HG03442 (cell line): ENCODE measurements around the gene XYLT1.
"Not testable (repeated sequence)": the region's sequence is repeated elsewhere in the genome, so short reads cannot be mapped to it uniquely, and the experiment has no call there.

Source experiments
- ATAC-seq: cut with Tn5 transposase; IDR thresholded peaks from one replicate; pipeline ENCODE4 v1.9.1; 2021; ENCODE audit warnings: mild to moderate bottlenecking, moderate library complexity; ENCODE audit not compliant: unreplicated experiment

Gene XYLT1

GRCh38 chr16:17313793-17314547 lies 156.8 kb downstream of the XYLT1 start:
- ATAC-seq: no peak

GRCh38 chr16:17313085-17313611 lies 157.6 kb downstream of the XYLT1 start:
- no peak for ATAC-seq

GRCh38 chr16:17312094-17312710 lies 158.6 kb downstream of the XYLT1 start:
- no peak for ATAC-seq

- ATAC-seq: no peak
Measured at GRCh38 chr16:17311333-17312093, 159.2 kb downstream of the XYLT1 start.

GRCh38 chr16:17309510-17309909 lies 161.2 kb downstream of the XYLT1 start:
- no peak for ATAC-seq

- no peak for ATAC-seq
Measured at GRCh38 chr16:17308186-17308585, 162.6 kb downstream of the XYLT1 start.

- no peak for ATAC-seq
Measured at GRCh38 chr16:17307504-17307903, 163.3 kb downstream of the XYLT1 start.

- no peak for ATAC-seq
Measured at GRCh38 chr16:17306745-17307144, 164.0 kb downstream of the XYLT1 start.

- ATAC-seq: not testable (repeated sequence)
Measured at GRCh38 chr16:17306211-17306610, 164.5 kb downstream of the XYLT1 start.

GRCh38 chr16:17305694-17306093 lies 165.1 kb downstream of the XYLT1 start:
- ATAC-seq: no peak

GRCh38 chr16:17304491-17305119 lies 166.2 kb downstream of the XYLT1 start:
- ATAC-seq: no peak

- no peak for ATAC-seq
Measured at GRCh38 chr16:17304106-17304490, 166.7 kb downstream of the XYLT1 start.

GRCh38 chr16:17303101-17303500 lies 167.7 kb downstream of the XYLT1 start:
- ATAC-seq: no peak

- ATAC-seq: no peak
Measured at GRCh38 chr16:17302620-17303019, 168.1 kb downstream of the XYLT1 start.

- ATAC-seq: peak; percentile 7
Measured at GRCh38 chr16:17302214-17302613, 168.5 kb downstream of the XYLT1 start.

- ATAC-seq: peak; percentile 85
Measured at GRCh38 chr16:17301593-17302135, 169.1 kb downstream of the XYLT1 start.

- ATAC-seq: no peak
Measured at GRCh38 chr16:17301184-17301583, 169.6 kb downstream of the XYLT1 start.

- no peak for ATAC-seq
Measured at GRCh38 chr16:17299790-17300189, 171.0 kb downstream of the XYLT1 start.

GRCh38 chr16:17298238-17298637 lies 172.5 kb downstream of the XYLT1 start:
- ATAC-seq: no peak

- no peak for ATAC-seq
Measured at GRCh38 chr16:17296431-17296830, 174.3 kb downstream of the XYLT1 start.

- no peak for ATAC-seq
Measured at GRCh38 chr16:17295948-17296347, 174.8 kb downstream of the XYLT1 start.
